Osteoblast (primary cell): Measurements from ENCODE around the gene DIRAS1. TPM values are rescaled to one million over a fixed set of nuclear protein-coding genes. Genes with fewer than 3 reads are reported as not detected.
A peak's percentile ranks its signal among the peaks of the same experiment; 100 is the strongest.

Source experiments
- DNase-seq: peaks from one replicate; pipeline ENCODE4 v3.0.0; 2011; ENCODE audit warnings: low spot score, mixed read lengths; ENCODE audit not compliant: insufficient read length; ENCODE audit errors: missing footprints
- H2AFZ ChIP-seq: 2 replicates; pipeline ENCODE4 v1.6.0; 2011; ENCODE audit warnings: mild to moderate bottlenecking, low read length
- H3K27ac ChIP-seq: 2 replicates; pipeline ENCODE4 v1.5.1; 2011; ENCODE audit warnings: mild to moderate bottlenecking, low read depth, low read length, moderate library complexity
- H3K27me3 ChIP-seq: 2 replicates; pipeline ENCODE4 v1.6.0; 2012; ENCODE audit warnings: mild to moderate bottlenecking, control low read depth, inconsistent platforms, low read length, moderate library complexity; ENCODE audit not compliant: insufficient read depth
- H3K36me3 ChIP-seq: 2 replicates; pipeline ENCODE4 v1.5.1; 2011; ENCODE audit warnings: mild to moderate bottlenecking, low read length, control low read depth, moderate library complexity; ENCODE audit not compliant: insufficient read depth
- H3K4me1 ChIP-seq: 2 replicates; pipeline ENCODE4 v1.5.1; 2011; ENCODE audit warnings: mild to moderate bottlenecking, low read length, control low read depth, moderate library complexity; ENCODE audit not compliant: insufficient read depth
- H3K4me2 ChIP-seq: 2 replicates; pipeline ENCODE4 v1.6.0; 2011; ENCODE audit warnings: mild to moderate bottlenecking, low read length; ENCODE audit not compliant: insufficient read depth
- H3K4me3 ChIP-seq: fragments of 200-600 bp; sonication (generic); 3 replicates; pipeline ENCODE4 v1.5.1; 2012; ENCODE audit warnings: mild to moderate bottlenecking, low read length, inconsistent platforms; ENCODE audit not compliant: insufficient read depth
- H3K79me2 ChIP-seq: 2 replicates; pipeline ENCODE4 v1.6.0; 2012; ENCODE audit warnings: mild to moderate bottlenecking, low read length, control low read depth, inconsistent platforms; ENCODE audit not compliant: insufficient read depth
- H3K9me3 ChIP-seq: 2 replicates; pipeline ENCODE4 v1.5.1; 2011; ENCODE audit warnings: low read depth, low read length, control low read depth
- H4K20me1 ChIP-seq: 2 replicates; pipeline ENCODE4 v1.6.0; 2012; ENCODE audit warnings: mild to moderate bottlenecking, low read length, control low read depth; ENCODE audit not compliant: insufficient read depth
- total RNA-seq: library from RNA; depleted of rRNA; stranded (reverse); fragments of >200 nt; gene quantifications from 2 replicates; pipeline ENCODE4 v1.2.3, GENCODE V29; 2012
- TF ChIP-seq, protein P1 (sequence below): IDR thresholded peaks from 2 replicates; pipeline ENCODE4 v1.5.1; 2011; ENCODE audit warnings: mild to moderate bottlenecking, low read depth, low read length, moderate library complexity; ENCODE audit errors: extremely low read depth

The DIRAS1 gene
- total RNA-seq, 1 donor = 14.8 TPM

DNA sequence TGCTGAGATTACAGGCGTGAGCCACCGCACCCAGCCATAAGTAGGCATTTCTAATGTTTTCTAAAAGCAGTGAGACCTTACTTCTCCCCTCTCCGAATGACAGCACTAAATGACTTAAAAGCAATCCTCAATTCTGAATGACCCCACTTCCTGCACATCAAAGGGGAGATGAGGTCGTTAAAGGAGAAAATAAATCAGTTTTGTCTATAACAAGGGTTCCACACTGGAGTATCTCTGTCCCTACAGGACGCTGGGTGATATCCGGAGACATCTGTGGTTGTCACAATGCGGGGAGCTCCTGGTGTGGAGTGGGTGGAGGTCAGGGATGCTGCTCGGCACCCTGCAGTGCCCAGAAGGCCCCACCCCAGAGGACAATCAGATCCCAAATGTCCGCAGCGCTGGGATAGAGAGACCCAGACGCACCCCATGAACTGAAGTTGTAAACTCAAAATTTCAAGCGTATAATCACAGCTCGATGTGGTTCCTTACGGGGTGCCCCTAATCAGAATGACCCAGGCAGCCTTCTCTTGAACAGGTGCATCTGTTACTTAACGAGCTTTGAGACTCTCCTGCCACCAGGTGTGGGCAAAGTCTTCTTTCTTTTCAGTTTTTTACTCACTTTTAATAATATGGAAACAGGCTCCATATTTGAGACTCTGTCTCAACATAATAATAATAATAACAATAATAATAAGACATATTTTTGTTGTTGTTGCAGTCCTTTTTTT lies 21.6 kb downstream of the DIRAS1 start:
- no peaks in the 10 kb centered on the region for H3K79me2 ChIP-seq
- peak; percentile 64 for DNase-seq
- no peak overlapping the region for H3K4me3 ChIP-seq
- TF ChIP-seq, protein P1, sequence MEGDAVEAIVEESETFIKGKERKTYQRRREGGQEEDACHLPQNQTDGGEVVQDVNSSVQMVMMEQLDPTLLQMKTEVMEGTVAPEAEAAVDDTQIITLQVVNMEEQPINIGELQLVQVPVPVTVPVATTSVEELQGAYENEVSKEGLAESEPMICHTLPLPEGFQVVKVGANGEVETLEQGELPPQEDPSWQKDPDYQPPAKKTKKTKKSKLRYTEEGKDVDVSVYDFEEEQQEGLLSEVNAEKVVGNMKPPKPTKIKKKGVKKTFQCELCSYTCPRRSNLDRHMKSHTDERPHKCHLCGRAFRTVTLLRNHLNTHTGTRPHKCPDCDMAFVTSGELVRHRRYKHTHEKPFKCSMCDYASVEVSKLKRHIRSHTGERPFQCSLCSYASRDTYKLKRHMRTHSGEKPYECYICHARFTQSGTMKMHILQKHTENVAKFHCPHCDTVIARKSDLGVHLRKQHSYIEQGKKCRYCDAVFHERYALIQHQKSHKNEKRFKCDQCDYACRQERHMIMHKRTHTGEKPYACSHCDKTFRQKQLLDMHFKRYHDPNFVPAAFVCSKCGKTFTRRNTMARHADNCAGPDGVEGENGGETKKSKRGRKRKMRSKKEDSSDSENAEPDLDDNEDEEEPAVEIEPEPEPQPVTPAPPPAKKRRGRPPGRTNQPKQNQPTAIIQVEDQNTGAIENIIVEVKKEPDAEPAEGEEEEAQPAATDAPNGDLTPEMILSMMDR = no peak
- no peak overlapping the region for H2AFZ ChIP-seq
- H3K9me3 ChIP-seq = no peaks in the 10 kb centered on the region
- no peaks in the 10 kb centered on the region for H3K4me1 ChIP-seq
- H3K4me2 ChIP-seq = no peak overlapping the region
- H3K27me3 ChIP-seq = peaks cover 21% of the 10 kb centered on the region
- H3K27ac ChIP-seq = no peak overlapping the region
- no peaks in the 10 kb centered on the region for H4K20me1 ChIP-seq
- no peaks in the 10 kb centered on the region for H3K36me3 ChIP-seq

DNA sequence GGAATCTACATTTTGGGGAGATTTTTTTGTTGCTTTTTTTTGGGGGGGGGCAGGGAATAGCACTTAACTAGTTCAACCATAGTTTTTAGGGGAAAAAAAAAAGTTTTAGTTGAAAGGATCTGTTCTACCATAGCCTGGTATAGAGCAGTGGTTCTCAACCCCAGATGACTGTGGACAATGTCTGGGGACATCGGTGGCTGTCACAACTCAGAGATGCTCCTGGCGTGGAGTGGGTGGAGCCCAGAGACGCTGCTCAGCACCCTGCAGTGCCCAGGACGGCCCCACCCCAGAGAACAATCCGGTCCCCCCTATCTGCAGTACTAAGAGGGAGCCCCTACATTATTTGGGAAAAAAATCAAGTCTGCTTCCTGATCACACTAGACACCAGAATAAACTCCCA lies 27.0 kb downstream of the DIRAS1 start:
- no peaks in the 10 kb centered on the region for H3K36me3 ChIP-seq
- H3K9me3 ChIP-seq = no peaks in the 10 kb centered on the region
- no peaks in the 10 kb centered on the region for H3K27me3 ChIP-seq
- no peaks in the 10 kb centered on the region for H3K4me1 ChIP-seq
- no peak overlapping the region for H3K4me2 ChIP-seq
- TF ChIP-seq, protein P1 = no peak
- H3K27ac ChIP-seq = no peak overlapping the region
- no peaks in the 10 kb centered on the region for H4K20me1 ChIP-seq
- no peak overlapping the region for H2AFZ ChIP-seq
- H3K79me2 ChIP-seq = no peaks in the 10 kb centered on the region
- no peak overlapping the region for H3K4me3 ChIP-seq
- peak; percentile 75 for DNase-seq

GRCh38 chr19:2693492-2694160 lies 27.5 kb downstream of the DIRAS1 start:
- Histone ChIP-seq H3K36me3 (no peaks in the 10 kb centered on the region), H3K9me3 (no peaks in the 10 kb centered on the region), H3K4me2 (no peak overlapping the region), H3K27ac (no peak overlapping the region), H3K4me3 (no peak overlapping the region), H4K20me1 (no peaks in the 10 kb centered on the region), H3K4me1 (no peaks in the 10 kb centered on the region), H2AFZ (no peak overlapping the region), H3K79me2 (no peaks in the 10 kb centered on the region), H3K27me3 (no peaks in the 10 kb centered on the region)
- TF ChIP-seq, protein P1 = no peak
- peak; percentile 55 for DNase-seq

DNA sequence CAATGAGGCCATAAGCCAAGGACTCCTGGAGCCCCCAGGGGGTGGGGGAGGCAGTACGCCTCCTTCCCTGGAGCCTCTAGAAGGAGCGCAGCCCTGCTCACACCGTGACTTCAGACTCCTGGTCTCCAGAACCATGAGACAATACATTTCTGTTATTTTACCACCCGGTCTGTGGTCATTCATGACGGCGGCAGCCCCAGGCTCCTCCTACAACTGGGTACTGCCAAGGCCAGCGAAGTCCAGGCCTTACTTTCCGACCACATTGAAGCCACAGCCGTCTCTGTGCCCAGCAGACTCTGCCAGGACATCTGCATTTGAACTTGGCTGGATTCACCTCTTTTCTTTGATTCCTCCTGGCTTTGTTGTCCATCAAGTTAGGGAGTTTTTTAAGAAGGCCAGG lies 29.2 kb downstream of the DIRAS1 start:
- Histone ChIP-seq H3K36me3 (no peaks in the 10 kb centered on the region), H3K27me3 (no peaks in the 10 kb centered on the region), H3K9me3 (no peaks in the 10 kb centered on the region), H3K4me2 (no peak overlapping the region), H2AFZ (no peak overlapping the region), H3K27ac (no peak overlapping the region), H3K4me1 (no peaks in the 10 kb centered on the region), H3K79me2 (no peaks in the 10 kb centered on the region), H3K4me3 (no peak overlapping the region), H4K20me1 (no peaks in the 10 kb centered on the region)
- no peak for DNase-seq
- TF ChIP-seq, protein P1 = no peak
